CD4-positive, alpha-beta T cell treated with Interleukin-4 for 1 hour (primary cell): Measurements from ENCODE around the gene NKIRAS2.
"Not testable (repeated sequence)": the region's sequence is repeated elsewhere in the genome, so short reads cannot be mapped to it uniquely, and the experiment has no call there.

Experiments used
- DNase-seq, 2 donors: peaks; one replicate each; pipeline ENCODE4 v3.0.0-alpha.2; 2020 to 2022

Gene NKIRAS2

GRCh38 chr17:42000413-42001133, 19.3 kb upstream of the NKIRAS2 start:
- no peak for DNase-seq

- DNase-seq = no peak
Observed at GRCh38 chr17:42001729-42002128, 18.2 kb upstream of the NKIRAS2 start.

GRCh38 chr17:42002175-42002791, 17.6 kb upstream of the NKIRAS2 start:
- no peak for DNase-seq

- DNase-seq = no peak
Observed at GRCh38 chr17:42002792-42003301, 17.0 kb upstream of the NKIRAS2 start.

- no peak for DNase-seq
Observed at GRCh38 chr17:42005166-42005565, 14.7 kb upstream of the NKIRAS2 start.

GRCh38 chr17:42009170-42009569, 10.7 kb upstream of the NKIRAS2 start:
- no peak for DNase-seq

GRCh38 chr17:42010266-42010680, 9.6 kb upstream of the NKIRAS2 start:
- peak in 1 of 2 donors; percentile 55 for DNase-seq

GRCh38 chr17:42010898-42011516, 8.9 kb upstream of the NKIRAS2 start:
- DNase-seq = peak in 1 of 2 donors; percentile 22

GRCh38 chr17:42012363-42012762, 7.5 kb upstream of the NKIRAS2 start:
- DNase-seq = not testable (repeated sequence)

- not testable (repeated sequence) for DNase-seq
Observed at GRCh38 chr17:42013740-42014139, 6.2 kb upstream of the NKIRAS2 start.

GRCh38 chr17:42016411-42016831, 3.5 kb upstream of the NKIRAS2 start:
- peak in 1 of 2 donors; percentile 24 for DNase-seq

- peak; percentile 92 to 93 for DNase-seq
Observed at GRCh38 chr17:42016941-42017865, 2.7 kb upstream of the NKIRAS2 start, which contains the start of gene DNAJC7. DNAJC7 (minus strand) TSS chr17:42017439; CDS start chr17:42017416, 23 bp downstream.

GRCh38 chr17:42017866-42018200, 2.1 kb upstream of the NKIRAS2 start:
- DNase-seq = no peak

- DNase-seq = no peak
Observed at GRCh38 chr17:42018339-42018738, 1.6 kb upstream of the NKIRAS2 start.

GRCh38 chr17:42018988-42019387, 902 bp upstream of the NKIRAS2 start:
- no peak for DNase-seq

- not testable (repeated sequence) for DNase-seq
Observed at GRCh38 chr17:42020845-42021244, 955 bp downstream of the NKIRAS2 start.

- peak in 1 of 2 donors; percentile 59 for DNase-seq
Observed at GRCh38 chr17:42023524-42024349, 3.8 kb downstream of the NKIRAS2 start.

GRCh38 chr17:42025191-42025579, 5.3 kb downstream of the NKIRAS2 start:
- no peak for DNase-seq

- no peak for DNase-seq
Observed at GRCh38 chr17:42025936-42026335, 6.0 kb downstream of the NKIRAS2 start.

- no peak for DNase-seq
Observed at GRCh38 chr17:42026857-42027589, 7.1 kb downstream of the NKIRAS2 start.

- DNase-seq = no peak
Observed at GRCh38 chr17:42027590-42027889, 7.7 kb downstream of the NKIRAS2 start.
